Effector memory CD8-positive, alpha-beta T cell (primary cell): ENCODE data around the gene CD79B.
A peak's percentile ranks its signal among the peaks of the same experiment; 100 is the strongest.

Experiments used
- ATAC-seq: fragments of 150-1000 bp; cut with Tn5 transposase; replicated peaks from 2 replicates; pipeline ENCODE4 v1.10.0; 2021; ENCODE audit warnings: mild to moderate bottlenecking, moderate library complexity
- DNase-seq, 3 experiments: peaks; one replicate each; pipeline ENCODE4 v3.0.0; 2021
- H3K27ac Mint-ChIP-seq, 2 donors: one replicate each; pipeline ENCODE4 v1.8.0; 2022; ENCODE audit warnings: mild to moderate bottlenecking in 2 of 2, mixed read lengths in 2 of 2, moderate library complexity in 2 of 2
- H3K27me3 Mint-ChIP-seq, 2 donors: one replicate each; pipeline ENCODE4 v1.8.0; 2022; ENCODE audit warnings: mixed read lengths in 2 of 2
- H3K36me3 Mint-ChIP-seq: one replicate; pipeline ENCODE4 v1.8.0; 2022; ENCODE audit warnings: mild to moderate bottlenecking, moderate library complexity, mixed read lengths; ENCODE audit not compliant: insufficient read depth
- H3K4me1 Mint-ChIP-seq, 2 donors: one replicate each; pipeline ENCODE4 v1.8.0; 2022; ENCODE audit warnings: low read depth in 2 of 2, mixed read lengths in 2 of 2
- H3K4me3 Mint-ChIP-seq, 2 donors: one replicate each; pipeline ENCODE4 v1.8.0; 2022; ENCODE audit warnings: mild to moderate bottlenecking in 2 of 2, mixed read lengths in 2 of 2, moderate library complexity in 2 of 2
- H3K9me3 Mint-ChIP-seq, 2 donors: one replicate each; pipeline ENCODE4 v1.8.0; 2022; ENCODE audit warnings: mixed read lengths in 2 of 2
- total RNA-seq, 9 experiments: gene quantifications; one replicate each; lab custom pipeline; 2026; lab: John Stamatoyannopoulos, UW

CD79B gene
- 1.1 to 4.1 (median 2.9) reads per million in 9 experiments for total RNA-seq

DNA sequence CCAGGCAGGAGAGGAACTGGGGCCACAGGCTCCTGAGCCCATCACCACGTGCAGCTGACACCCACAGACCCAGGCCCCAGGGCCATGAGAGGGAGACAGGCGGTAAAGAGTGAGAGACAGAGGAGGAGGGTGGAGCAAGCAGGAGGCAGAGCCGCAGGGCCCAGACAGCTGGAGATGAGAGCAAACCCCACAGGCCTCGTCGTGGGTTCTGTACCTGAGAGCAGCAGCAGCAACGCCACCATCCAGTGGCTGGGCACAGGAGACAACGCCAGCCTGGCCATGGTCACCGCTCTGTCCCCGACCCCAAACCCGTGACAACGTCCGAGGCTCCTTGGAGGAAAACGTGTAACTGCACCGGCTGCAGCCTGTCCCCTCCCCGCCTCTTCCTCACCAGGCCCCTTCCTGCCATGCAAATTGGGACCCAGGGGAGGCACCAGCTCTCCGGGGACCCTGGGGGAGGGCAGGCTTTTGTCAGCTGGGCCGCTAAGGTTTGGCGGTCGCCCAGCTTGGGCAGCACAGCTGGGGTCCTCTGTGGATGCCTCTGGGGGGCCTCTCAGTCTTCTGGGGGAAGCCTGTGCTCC lies at the start of gene CD79B:
TSS of gene CD79B (minus strand) at position 351 of the 581 bp plus-strand sequence. CDS start at position 281, 70 bp downstream.
- H3K4me3 Mint-ChIP-seq: peak within 1 kb of the TSS; percentile 70 to 80
- no peaks in the 10 kb centered on the region for H3K27me3 Mint-ChIP-seq
- peaks cover 23 to 26% of the 10 kb centered on the region in 2 donors for H3K4me1 Mint-ChIP-seq
- peaks cover 13% of the 10 kb centered on the region for H3K36me3 Mint-ChIP-seq
- peak; percentile 75 for ATAC-seq
- peak within 1 kb of the TSS; percentile 86 to 92 for H3K27ac Mint-ChIP-seq
- no peak for DNase-seq
- no peaks in the 10 kb centered on the region for H3K9me3 Mint-ChIP-seq

- Mint-ChIP-seq H3K9me3 (peaks cover 0 to 2% of the 10 kb centered on the region in 2 donors), H3K36me3 (no peaks in the 10 kb centered on the region), H3K4me3 (no peak overlapping the region), H3K4me1 (peaks cover 10 to 11% of the 10 kb centered on the region in 2 donors), H3K27ac (no peak overlapping the region), H3K27me3 (peaks cover 0 to 6% of the 10 kb centered on the region in 2 donors)
- no peak for ATAC-seq
- no peak for DNase-seq
These were observed 46.4 kb upstream of the CD79B start for GRCh38 chr17:63978272-63979200.

GRCh38 chr17:63976702-63977101 lies 44.6 kb upstream of the CD79B start:
- no peak overlapping the region for H3K27ac Mint-ChIP-seq
- no peaks in the 10 kb centered on the region for H3K36me3 Mint-ChIP-seq

DNA sequence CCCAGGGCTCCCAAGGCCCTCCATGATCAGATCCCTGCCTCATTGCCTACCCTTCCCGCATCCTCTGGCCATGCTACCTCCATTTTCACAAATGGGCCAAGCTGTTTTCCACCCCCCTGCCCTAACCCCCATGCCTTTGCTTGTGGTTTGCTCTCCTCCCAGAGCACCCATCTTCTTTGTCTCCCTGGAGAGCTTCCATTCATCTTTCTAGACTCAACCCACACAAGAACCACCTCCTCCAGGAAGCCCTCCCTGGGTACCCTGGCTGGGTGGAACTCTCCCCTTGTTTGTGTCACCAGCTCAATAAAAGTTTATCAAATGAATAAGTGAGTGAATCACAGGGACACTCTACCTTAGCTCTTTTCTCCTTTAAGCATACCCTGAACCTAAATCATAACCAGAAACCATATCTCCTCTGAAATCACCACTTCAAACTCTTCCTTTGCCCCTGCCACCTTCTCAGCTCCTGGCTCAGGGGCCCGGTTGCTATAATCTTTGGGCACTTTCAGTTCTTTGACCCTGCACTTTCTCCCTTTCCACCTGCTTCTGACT lies 43.5 kb upstream of the CD79B start:
- H3K27me3 Mint-ChIP-seq: peaks cover 6% of the 10 kb centered on the region in 2 donors
- H3K4me3 Mint-ChIP-seq: no peak overlapping the region
- H3K9me3 Mint-ChIP-seq: no peaks in the 10 kb centered on the region
- H3K4me1 Mint-ChIP-seq: peaks cover 7 to 15% of the 10 kb centered on the region in 2 donors
- no peak for DNase-seq
- H3K36me3 Mint-ChIP-seq: no peaks in the 10 kb centered on the region
- no peak for ATAC-seq
- no peak overlapping the region for H3K27ac Mint-ChIP-seq

More at GRCh38 chr17:63976702-63977101, 44.6 kb upstream of the CD79B start:
- DNase-seq (no peak), ATAC-seq (no peak)
- peaks cover 6% of the 10 kb centered on the region in 2 donors for H3K27me3 Mint-ChIP-seq
- no peaks in the 10 kb centered on the region for H3K9me3 Mint-ChIP-seq
- no peak overlapping the region for H3K4me3 Mint-ChIP-seq
- H3K4me1 Mint-ChIP-seq: peaks cover 7 to 15% of the 10 kb centered on the region in 2 donors

DNA sequence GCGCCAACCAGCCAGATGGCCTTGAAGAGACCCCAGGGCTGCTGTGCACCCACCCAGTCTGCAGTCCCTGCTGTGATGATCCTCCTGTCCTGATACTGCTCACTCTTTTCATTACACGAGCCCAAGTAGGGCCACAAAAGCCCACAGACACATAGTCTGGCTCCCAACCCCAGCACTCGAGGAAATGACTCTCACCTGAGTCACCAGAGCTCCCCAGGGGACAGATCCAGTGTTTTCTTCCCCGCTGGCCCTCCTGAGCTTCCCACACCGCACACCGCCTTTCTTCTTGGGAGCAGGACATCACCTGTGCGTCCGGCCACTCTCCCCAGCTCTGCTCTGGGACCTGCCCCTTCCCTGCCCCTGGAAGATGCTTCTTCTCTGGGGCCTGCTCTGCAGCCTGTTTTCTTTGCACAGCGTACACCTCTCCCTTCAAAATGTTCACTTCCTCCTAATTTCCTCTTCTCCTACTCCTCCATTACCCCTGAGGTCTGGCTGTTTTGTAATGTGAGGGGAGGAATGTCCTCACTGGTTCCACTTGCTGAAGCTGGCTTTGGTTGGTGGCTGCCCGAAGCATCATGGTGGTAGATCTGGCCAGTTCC lies 42.6 kb upstream of the CD79B start:
- no peak overlapping the region for H3K4me3 Mint-ChIP-seq
- H3K9me3 Mint-ChIP-seq: no peaks in the 10 kb centered on the region
- no peaks in the 10 kb centered on the region for H3K36me3 Mint-ChIP-seq
- ATAC-seq: no peak
- no peak for DNase-seq
- H3K4me1 Mint-ChIP-seq: peaks cover 12 to 19% of the 10 kb centered on the region in 2 donors
- H3K27ac Mint-ChIP-seq: peak overlapping the region; percentile 27 to 48
- peaks cover 6% of the 10 kb centered on the region in 2 donors for H3K27me3 Mint-ChIP-seq

DNA sequence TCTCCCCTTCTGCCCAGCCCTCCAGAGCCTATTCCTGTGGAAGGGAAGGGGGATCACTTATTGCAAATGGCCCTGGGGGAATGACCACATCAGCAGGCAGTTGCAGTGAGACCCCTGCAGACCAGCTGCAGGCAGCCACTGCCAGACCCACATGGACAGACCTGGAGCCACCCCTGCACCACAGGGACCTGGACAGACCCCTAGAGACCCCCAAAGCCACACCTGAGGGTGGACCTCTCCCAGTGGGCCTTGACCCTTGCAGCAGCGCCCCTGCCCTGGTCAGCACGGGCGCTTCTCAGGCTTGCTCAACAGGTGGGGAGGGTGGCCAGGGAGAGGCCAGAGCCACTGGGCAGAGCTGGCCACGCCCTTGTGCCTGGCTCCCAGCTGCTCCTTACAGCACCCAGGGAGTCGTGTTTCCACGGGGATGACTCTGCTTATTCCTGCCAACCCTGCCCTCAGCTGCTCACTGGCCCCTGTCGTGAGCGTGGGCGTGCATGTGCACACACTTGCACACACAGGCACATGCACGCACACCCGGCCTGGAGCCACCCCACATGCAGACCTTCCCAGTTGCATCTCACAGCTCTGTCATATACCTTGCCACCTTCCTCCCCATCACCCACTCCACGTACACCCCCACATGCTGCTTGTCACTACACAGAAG lies 41.9 kb upstream of the CD79B start:
- Mint-ChIP-seq H3K4me1 (peaks cover 12 to 17% of the 10 kb centered on the region in 2 donors), H3K4me3 (no peak overlapping the region), H3K9me3 (no peaks in the 10 kb centered on the region), H3K27ac (peak overlapping the region; percentile 27 to 48), H3K36me3 (no peaks in the 10 kb centered on the region), H3K27me3 (peaks cover 6% of the 10 kb centered on the region in 2 donors)
- no peak for ATAC-seq
- no peak for DNase-seq

DNA sequence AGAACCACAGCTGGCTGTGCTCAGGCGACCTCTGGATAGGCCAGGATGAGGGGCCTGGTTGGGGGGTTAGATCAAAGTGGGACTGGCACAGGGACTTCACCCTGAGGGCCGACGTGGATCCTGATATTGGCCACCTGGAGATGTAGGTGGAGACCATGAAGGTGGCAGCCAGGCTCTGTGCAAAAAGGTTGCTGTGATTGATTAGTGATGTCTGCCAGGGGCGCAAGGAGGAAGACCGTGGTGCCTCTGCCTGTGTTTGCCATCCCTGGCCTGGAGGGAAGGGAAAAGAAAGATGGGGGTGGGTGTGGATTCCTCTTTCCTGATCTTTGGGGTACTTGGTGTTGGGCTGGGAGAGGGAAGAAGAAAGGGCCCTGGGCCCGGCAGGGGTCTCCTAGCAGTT lies 41.1 kb upstream of the CD79B start:
- ATAC-seq: no peak
- Mint-ChIP-seq H3K4me3 (no peak overlapping the region), H3K27ac (no peak overlapping the region), H3K36me3 (no peaks in the 10 kb centered on the region), H3K9me3 (no peaks in the 10 kb centered on the region), H3K27me3 (peaks cover 6% of the 10 kb centered on the region in 2 donors), H3K4me1 (peaks cover 15 to 20% of the 10 kb centered on the region in 2 donors)
- no peak for DNase-seq

DNA sequence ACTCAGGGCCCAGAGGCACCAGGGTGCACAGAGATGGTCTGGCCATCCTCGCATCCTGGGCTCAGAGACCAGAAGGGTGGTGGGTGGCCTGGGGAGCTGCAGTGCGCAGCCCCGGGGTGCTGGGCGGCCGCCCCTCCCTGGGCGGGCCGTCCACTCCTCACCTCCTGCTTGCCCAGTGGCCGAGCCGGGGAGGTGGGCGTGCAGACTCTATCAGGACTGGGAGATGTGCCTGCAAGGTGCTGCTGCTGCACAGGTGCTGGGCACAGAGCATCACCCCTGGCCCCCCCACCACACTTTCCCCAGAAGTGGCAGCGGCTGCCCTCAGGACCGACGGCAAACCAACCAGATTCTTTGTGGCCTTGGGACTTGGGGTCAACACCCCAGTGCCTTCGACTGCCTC lies 40.7 kb upstream of the CD79B start, which contains the start of gene SCN4A:
TSS of gene SCN4A (minus strand) at position 123 of the 400 bp plus-strand sequence. CDS start at position 46, 77 bp downstream.
- H3K36me3 Mint-ChIP-seq: no peaks in the 10 kb centered on the region
- no peaks in the 10 kb centered on the region for H3K9me3 Mint-ChIP-seq
- H3K27ac Mint-ChIP-seq: no peak within 1 kb of the TSS
- H3K27me3 Mint-ChIP-seq: peaks cover 6% of the 10 kb centered on the region in 2 donors
- H3K4me1 Mint-ChIP-seq: peaks cover 16 to 20% of the 10 kb centered on the region in 2 donors
- ATAC-seq (no peak), DNase-seq (no peak)
- no peak within 1 kb of the TSS for H3K4me3 Mint-ChIP-seq

GRCh38 chr17:63969278-63969677 lies 37.1 kb upstream of the CD79B start:
- Mint-ChIP-seq H3K27ac (peak overlapping the region in 1 of 2 donors; percentile 57), H3K27me3 (peaks cover 0 to 6% of the 10 kb centered on the region in 2 donors), H3K4me3 (no peak overlapping the region), H3K4me1 (peaks cover 23 to 25% of the 10 kb centered on the region in 2 donors), H3K36me3 (no peaks in the 10 kb centered on the region), H3K9me3 (no peaks in the 10 kb centered on the region)
- DNase-seq: no peak
- ATAC-seq: no peak

DNA sequence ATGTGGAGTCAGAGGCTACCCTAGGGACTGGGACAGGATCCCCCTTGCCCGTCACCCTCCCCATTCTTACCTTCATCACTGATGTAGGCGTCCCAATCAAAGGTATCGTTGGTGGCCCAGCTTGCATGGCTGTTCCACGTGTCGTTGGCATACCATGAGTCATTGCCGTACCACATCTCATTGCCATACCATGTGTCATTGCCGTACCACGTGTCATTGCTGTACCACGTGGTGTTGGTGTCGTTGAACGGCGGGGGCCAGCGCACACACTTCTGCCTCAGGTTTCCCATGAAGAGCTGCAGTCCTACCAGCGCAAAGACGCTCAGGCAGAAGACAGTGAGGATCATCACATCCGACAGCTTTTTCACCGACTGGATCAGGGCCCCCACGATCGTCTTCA lies 35.8 kb upstream of the CD79B start:
- H3K4me1 Mint-ChIP-seq: peaks cover 22 to 23% of the 10 kb centered on the region in 2 donors
- peaks cover 0 to 6% of the 10 kb centered on the region in 2 donors for H3K27me3 Mint-ChIP-seq
- no peak for DNase-seq
- no peaks in the 10 kb centered on the region for H3K36me3 Mint-ChIP-seq
- no peak overlapping the region for H3K4me3 Mint-ChIP-seq
- no peak for ATAC-seq
- H3K27ac Mint-ChIP-seq: no peak overlapping the region
- H3K9me3 Mint-ChIP-seq: no peaks in the 10 kb centered on the region

- H3K27me3 Mint-ChIP-seq: no peaks in the 10 kb centered on the region
- H3K9me3 Mint-ChIP-seq: no peaks in the 10 kb centered on the region
- H3K36me3 Mint-ChIP-seq: no peaks in the 10 kb centered on the region
- ATAC-seq: peak; percentile 99
- peak overlapping the region in 1 of 2 donors; percentile 0 for H3K4me3 Mint-ChIP-seq
- peak; percentile 41 to 45 (median 42) for DNase-seq
- peak overlapping the region in 1 of 2 donors; percentile 1 for H3K27ac Mint-ChIP-seq
- H3K4me1 Mint-ChIP-seq: peaks cover 22 to 23% of the 10 kb centered on the region in 2 donors
These were observed 34.6 kb upstream of the CD79B start for GRCh38 chr17:63966646-63967264.

- no peak overlapping the region for H3K4me3 Mint-ChIP-seq
- no peaks in the 10 kb centered on the region for H3K9me3 Mint-ChIP-seq
- peak overlapping the region; percentile 59 to 75 for H3K27ac Mint-ChIP-seq
- no peak for DNase-seq
- peaks cover 18 to 21% of the 10 kb centered on the region in 2 donors for H3K4me1 Mint-ChIP-seq
- no peaks in the 10 kb centered on the region for H3K36me3 Mint-ChIP-seq
- no peaks in the 10 kb centered on the region for H3K27me3 Mint-ChIP-seq
- no peak for ATAC-seq
These were observed 31.0 kb upstream of the CD79B start for GRCh38 chr17:63963123-63963522.
